ENCODE data around the gene AGBL4. TPM values are rescaled to one million over a fixed set of nuclear protein-coding genes. Genes with fewer than 3 reads are reported as not detected.

AGBL4 gene
- total RNA-seq, 1 donor from 2014 or later = 0.39 TPM

GRCh38 chr1:48870596-48870995, 1153.2 kb downstream of the AGBL4 start:
- Mint-ChIP-seq H3K36me3 (no peaks in the 10 kb centered on the region), H3K4me3 (no peak overlapping the region), H3K27me3 (peaks cover 12% of the 10 kb centered on the region), H3K9me3 (no peaks in the 10 kb centered on the region), H3K4me1 (ENCODE audit: unreplicated experiment) (no peaks in the 10 kb centered on the region), H3K27ac (no peak overlapping the region)
- peak; percentile 68 for TF ChIP-seq CTCF (conservative IDR thresholded peaks at IDR 0.05)
- DNase-seq (ENCODE audit: extremely low spot score, unreplicated experiment) = no peak

GRCh38 chr1:48869116-48869893, 1154.4 kb downstream of the AGBL4 start:
- Mint-ChIP-seq H3K27me3 (peaks cover 14% of the 10 kb centered on the region), H3K9me3 (no peaks in the 10 kb centered on the region), H3K27ac (no peak overlapping the region), H3K36me3 (no peaks in the 10 kb centered on the region), H3K4me1 (ENCODE audit: unreplicated experiment) (no peaks in the 10 kb centered on the region), H3K4me3 (no peak overlapping the region)
- DNase-seq (ENCODE audit: extremely low spot score, unreplicated experiment) = no peak
- no peak for TF ChIP-seq CTCF (conservative IDR thresholded peaks at IDR 0.05)

- H3K4me1 Mint-ChIP-seq (ENCODE audit: unreplicated experiment) = no peaks in the 10 kb centered on the region
- H3K36me3 Mint-ChIP-seq = no peaks in the 10 kb centered on the region
- H3K4me3 Mint-ChIP-seq = no peak overlapping the region
- no peak for TF ChIP-seq CTCF (conservative IDR thresholded peaks at IDR 0.05)
- no peaks in the 10 kb centered on the region for H3K9me3 Mint-ChIP-seq
- peaks cover 10% of the 10 kb centered on the region for H3K27me3 Mint-ChIP-seq
- no peak for DNase-seq (ENCODE audit: extremely low spot score, unreplicated experiment)
- no peak overlapping the region for H3K27ac Mint-ChIP-seq
Observed at GRCh38 chr1:48864913-48865312, 1158.8 kb downstream of the AGBL4 start.

GRCh38 chr1:48859456-48859855, 1164.3 kb downstream of the AGBL4 start:
- H3K27ac Mint-ChIP-seq = no peak overlapping the region
- TF ChIP-seq CTCF (conservative IDR thresholded peaks at IDR 0.05) = no peak
- no peak for DNase-seq (ENCODE audit: extremely low spot score, unreplicated experiment)
- no peaks in the 10 kb centered on the region for H3K4me1 Mint-ChIP-seq (ENCODE audit: unreplicated experiment)
- peaks cover 8% of the 10 kb centered on the region for H3K27me3 Mint-ChIP-seq
- H3K9me3 Mint-ChIP-seq = no peaks in the 10 kb centered on the region
- no peaks in the 10 kb centered on the region for H3K36me3 Mint-ChIP-seq
- no peak overlapping the region for H3K4me3 Mint-ChIP-seq

GRCh38 chr1:48858200-48858920, 1165.4 kb downstream of the AGBL4 start:
- H3K4me3 Mint-ChIP-seq = no peak overlapping the region
- H3K9me3 Mint-ChIP-seq = no peaks in the 10 kb centered on the region
- H3K36me3 Mint-ChIP-seq = no peaks in the 10 kb centered on the region
- no peaks in the 10 kb centered on the region for H3K4me1 Mint-ChIP-seq (ENCODE audit: unreplicated experiment)
- no peak for DNase-seq (ENCODE audit: extremely low spot score, unreplicated experiment)
- no peak overlapping the region for H3K27ac Mint-ChIP-seq
- H3K27me3 Mint-ChIP-seq = peaks cover 11% of the 10 kb centered on the region
- no peak for TF ChIP-seq CTCF (conservative IDR thresholded peaks at IDR 0.05)
